H1 (cell line): ENCODE measurements around the gene CHTF18. TPM values are rescaled to one million over a fixed set of nuclear protein-coding genes. Genes with fewer than 3 reads are reported as not detected.
A peak's percentile ranks its signal among the peaks of the same experiment; 100 is the strongest.

Source experiments
- ASH2L ChIP-seq: fragments of 200-600, 300-600 bp; sonication (generic); IDR thresholded peaks from one replicate; pipeline ENCODE4 v1.7.1; 2017; ENCODE audit warnings: low read length
- ATF2 ChIP-seq: IDR thresholded peaks from 2 replicates; pipeline ENCODE4 v1.6.1; 2012; ENCODE audit warnings: low read length, inconsistent platforms
- CBX8 ChIP-seq: fragments of 300-800, 300-1000 bp; sonication (generic); IDR thresholded peaks from 2 replicates; pipeline ENCODE4 v1.7.1; 2016; ENCODE audit warnings: low read depth, low read length, borderline replicate concordance
- CHD2 ChIP-seq: IDR thresholded peaks from 2 replicates; pipeline ENCODE4 v1.6.1; 2012; ENCODE audit warnings: low read length, improper control_type of control experiment
- FOSL1 ChIP-seq: IDR thresholded peaks from 2 replicates; pipeline ENCODE4 v1.6.1; 2011; ENCODE audit warnings: mild to moderate bottlenecking, low read depth, low read length, moderate library complexity; ENCODE audit not compliant: insufficient read depth
- HDAC2 ChIP-seq, 2 experiments: fragments of 300-600 bp in 1 of 2; sonication (generic) in 1 of 2; IDR thresholded peaks; 2 replicates each; pipeline ENCODE4 v1.6.1; 2011 to 2012; ENCODE audit warnings: low read depth in 2 of 2, low read length in 2 of 2, mild to moderate bottlenecking in 2 of 2, moderate library complexity in 2 of 2, borderline replicate concordance in 1 of 2, inconsistent platforms in 1 of 2
- NANOG ChIP-seq: IDR thresholded peaks from 2 replicates; pipeline ENCODE4 v1.6.1; 2011; ENCODE audit warnings: low read length, low read depth, mild to moderate bottlenecking, inconsistent platforms; ENCODE audit not compliant: insufficient read depth, poor library complexity, severe bottlenecking
- NRF1 ChIP-seq: IDR thresholded peaks from 2 replicates; pipeline ENCODE4 v1.6.1; 2011; ENCODE audit warnings: mild to moderate bottlenecking, low read depth, low read length, improper control_type of control experiment
- POLR2A ChIP-seq, 2 experiments: IDR thresholded peaks; 1 replicate in 1 of 2; 2 replicates in 1 of 2; pipeline ENCODE4 v1.6.1; 2011; ENCODE audit warnings: low read depth in 2 of 2, low read length in 2 of 2, mild to moderate bottlenecking in 2 of 2; ENCODE audit errors: control extremely low read depth in 1 of 2
- RAD21 ChIP-seq, 2 experiments: IDR thresholded peaks in 1 of 2; conservative IDR thresholded peaks in 1 of 2; 2 replicates each; pipeline ENCODE4 v1.6.1; 2011; ENCODE audit warnings: low read depth in 2 of 2, low read length in 2 of 2, improper control_type of control experiment in 1 of 2, inconsistent platforms in 1 of 2, mild to moderate bottlenecking in 1 of 2, moderate library complexity in 1 of 2
- SAP30 ChIP-seq: fragments of 300-600 bp; sonication (generic); IDR thresholded peaks from 2 replicates; pipeline ENCODE4 v1.7.1; 2012; ENCODE audit warnings: low read length, moderate library complexity, mild to moderate bottlenecking, inconsistent platforms; ENCODE audit not compliant: insufficient read depth, insufficient replicate concordance
- SIRT6 ChIP-seq: IDR thresholded peaks from one replicate; pipeline ENCODE4 v1.7.1; 2012; ENCODE audit warnings: low read length, inconsistent platforms
- SP1 ChIP-seq: IDR thresholded peaks from 2 replicates; pipeline ENCODE4 v1.6.1; 2011; ENCODE audit warnings: low read depth, low read length
- SP2 ChIP-seq: IDR thresholded peaks from 2 replicates; pipeline ENCODE4 v1.6.1; 2012; ENCODE audit warnings: mild to moderate bottlenecking, low read length, inconsistent platforms
- SP4 ChIP-seq: IDR thresholded peaks from 2 replicates; pipeline ENCODE4 v1.6.1; 2012; ENCODE audit warnings: low read length, inconsistent platforms
- SUZ12 ChIP-seq: fragments of 200-600 bp; sonication (generic); IDR thresholded peaks from 2 replicates; pipeline ENCODE4 v1.6.1; 2012; ENCODE audit warnings: mild to moderate bottlenecking, inconsistent platforms, low read length, moderate library complexity, mixed read lengths
- TCF12 ChIP-seq: IDR thresholded peaks from 2 replicates; pipeline ENCODE4 v1.6.1; 2011; ENCODE audit warnings: low read depth, mild to moderate bottlenecking, low read length
- YY1 ChIP-seq: IDR thresholded peaks from 2 replicates; pipeline ENCODE4 v1.6.1; 2011; ENCODE audit warnings: low read depth, mild to moderate bottlenecking, low read length
- ZNF274 ChIP-seq: IDR thresholded peaks from 2 replicates; pipeline ENCODE4 v1.7.0; 2012; ENCODE audit warnings: low read length, borderline replicate concordance; ENCODE audit errors: extremely low read depth
- polyA plus RNA-seq, 7 experiments: library from polyadenylated mRNA; depleted of rRNA in 3 of 7; stranded (reverse) in 5 of 7; unstranded in 2 of 7; fragments of >200 nt in 5 of 7; fragments of 200-250 nt in 2 of 7; gene quantifications; 1 replicate in 5 of 7; 2 replicates in 1 of 7; 4 replicates in 1 of 7; pipeline versions ENCODE4 v1.2.1 to v1.2.3, GENCODE V29; 2011 to 2013; ENCODE audit warnings: missing spikeins in 2 of 7, mixed read lengths in 2 of 7
- total RNA-seq: library from RNA; stranded (reverse); fragmentation: NEBNext Ultra II Directional; extraction: Animal tissue kit (Norgen Biotek cat#: 25700); gene quantifications from 2 replicates; pipeline ENCODE4 v1.2.1, GENCODE V29; 2021
- TF ChIP-seq, protein P1 (sequence below), 3 experiments: IDR thresholded peaks; 1 replicate in 2 of 3; 2 replicates in 1 of 3; pipeline versions ENCODE4 v1.5.1 to v1.6.1; 2011; ENCODE audit warnings: low read length in 3 of 3, mild to moderate bottlenecking in 3 of 3, inconsistent platforms in 2 of 3, low read depth in 1 of 3, moderate library complexity in 1 of 3; ENCODE audit not compliant: insufficient read depth in 1 of 3; ENCODE audit errors: control extremely low read depth in 1 of 3

CHTF18 gene
- total and polyA plus RNA-seq, 2 of the 8 experiments (the other 6 are each of a cell fraction or from before 2014, with no cell fraction given), result 75.3 to 104 TPM

DNA sequence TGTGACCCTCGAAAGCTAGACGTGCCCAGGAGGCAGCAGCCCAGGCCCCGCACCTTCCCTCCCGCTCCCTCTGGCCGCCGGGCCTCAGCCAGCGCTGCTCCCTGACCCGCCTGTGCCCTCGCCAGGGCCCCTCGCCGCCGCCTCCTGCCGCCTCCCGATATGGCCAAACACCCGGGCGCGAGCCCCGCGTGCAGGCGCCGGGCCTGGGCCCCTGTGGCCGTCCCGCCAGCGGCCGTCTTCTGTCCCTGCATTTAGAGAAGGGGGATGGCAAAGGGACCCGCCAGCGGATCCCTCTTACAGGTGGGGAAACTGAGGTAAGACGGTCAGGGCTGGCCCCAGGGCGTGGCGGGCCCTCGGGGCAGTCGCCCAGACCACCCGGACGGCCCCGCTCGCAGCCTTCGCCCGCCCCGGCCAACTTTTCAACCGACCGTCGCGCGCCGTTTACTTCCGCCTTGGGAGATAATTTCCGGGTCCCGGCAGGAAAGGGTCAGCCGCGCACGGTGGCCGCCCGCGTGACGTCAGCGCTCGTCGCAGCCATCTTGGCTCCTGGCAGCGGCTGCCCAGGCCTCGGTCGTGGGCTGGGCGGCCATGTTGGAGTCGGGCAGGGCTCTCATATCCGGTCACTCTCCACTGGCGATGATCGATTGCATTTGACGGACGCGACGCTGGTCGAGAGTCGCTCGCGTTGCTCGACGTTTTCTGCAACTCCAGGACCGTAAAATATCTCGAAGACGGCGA lies 19.1 kb downstream of the CHTF18 start (continued):
- no peak for TF ChIP-seq ZNF274
- peak; percentile 39 for TF ChIP-seq SAP30
- no peak for TF ChIP-seq SIRT6
- no peak for TF ChIP-seq CBX8
- TF ChIP-seq NRF1, result peak; percentile 29; the same call in 1 of the 2 replicates
- TF ChIP-seq ASH2L, result peak; percentile 63
- TF ChIP-seq NANOG, result no peak
- no peak for TF ChIP-seq SP2
- TF ChIP-seq FOSL1, result no peak
- TF ChIP-seq, protein P1, sequence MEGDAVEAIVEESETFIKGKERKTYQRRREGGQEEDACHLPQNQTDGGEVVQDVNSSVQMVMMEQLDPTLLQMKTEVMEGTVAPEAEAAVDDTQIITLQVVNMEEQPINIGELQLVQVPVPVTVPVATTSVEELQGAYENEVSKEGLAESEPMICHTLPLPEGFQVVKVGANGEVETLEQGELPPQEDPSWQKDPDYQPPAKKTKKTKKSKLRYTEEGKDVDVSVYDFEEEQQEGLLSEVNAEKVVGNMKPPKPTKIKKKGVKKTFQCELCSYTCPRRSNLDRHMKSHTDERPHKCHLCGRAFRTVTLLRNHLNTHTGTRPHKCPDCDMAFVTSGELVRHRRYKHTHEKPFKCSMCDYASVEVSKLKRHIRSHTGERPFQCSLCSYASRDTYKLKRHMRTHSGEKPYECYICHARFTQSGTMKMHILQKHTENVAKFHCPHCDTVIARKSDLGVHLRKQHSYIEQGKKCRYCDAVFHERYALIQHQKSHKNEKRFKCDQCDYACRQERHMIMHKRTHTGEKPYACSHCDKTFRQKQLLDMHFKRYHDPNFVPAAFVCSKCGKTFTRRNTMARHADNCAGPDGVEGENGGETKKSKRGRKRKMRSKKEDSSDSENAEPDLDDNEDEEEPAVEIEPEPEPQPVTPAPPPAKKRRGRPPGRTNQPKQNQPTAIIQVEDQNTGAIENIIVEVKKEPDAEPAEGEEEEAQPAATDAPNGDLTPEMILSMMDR (IDR thresholded peaks at IDR 0.05; ENCODE audit: control extremely low read depth in 1 of 3, insufficient read depth in 1 of 3, low read depth in 1 of 3, low read length in 3 of 3), result peak in 1 of 3 experiments; percentile 12; a peak in 1 of 4 replicates
- TF ChIP-seq CHD2, result peak; percentile 19; the same call in 1 of the 2 replicates
- no peak for TF ChIP-seq RAD21 (IDR thresholded peaks at IDR 0.05 in 1 of 2, conservative IDR thresholded peaks at IDR 0.05 in 1 of 2; ENCODE audit: low read depth in 2 of 2, low read length in 2 of 2)
- TF ChIP-seq POLR2A (IDR thresholded peaks at IDR 0.05; ENCODE audit: control extremely low read depth in 1 of 2, low read depth in 2 of 2, low read length in 2 of 2), result peak in 1 of 2 experiments; percentile 32; a peak in 1 of 3 replicates
- TF ChIP-seq SUZ12, result no peak
- 0 out of 4 replicates have a peak, but pooled peaks of 1 of the 2 experiments have one; percentile 27 for TF ChIP-seq HDAC2 (IDR thresholded peaks at IDR 0.05; ENCODE audit: borderline replicate concordance in 1 of 2, low read depth in 2 of 2, low read length in 2 of 2)
- no peak for TF ChIP-seq TCF12
- no peak for TF ChIP-seq SP4
- peak; percentile 100 for TF ChIP-seq YY1
- TF ChIP-seq SP1, result no peak
- no peak for TF ChIP-seq ATF2
